Esophagus (tissue), 2 donors: ENCODE results near the gene HECTD4. TPM values are rescaled to one million over a fixed set of nuclear protein-coding genes. Genes with fewer than 3 reads are reported as not detected.
"Not testable (repeated sequence)": the region's sequence is repeated elsewhere in the genome, so short reads cannot be mapped to it uniquely, and the experiment has no call there.

Experiments
- H3K27ac ChIP-seq, 2 donors: one replicate each; pipeline ENCODE4 v1.5.1; 2013; ENCODE audit warnings: low read depth in 2 of 2, mild to moderate bottlenecking in 2 of 2, inconsistent platforms in 1 of 2, low read length in 1 of 2, moderate library complexity in 1 of 2
- H3K27me3 ChIP-seq, 2 donors: one replicate each; pipeline ENCODE4 v1.6.1; 2013; ENCODE audit warnings: low read length in 2 of 2, control low read depth in 1 of 2, mild to moderate bottlenecking in 1 of 2; ENCODE audit not compliant: insufficient read depth in 2 of 2, control insufficient read depth in 1 of 2
- H3K36me3 ChIP-seq, 2 donors: one replicate each; pipeline ENCODE4 v1.6.1; 2013; ENCODE audit warnings: low read length in 1 of 2; ENCODE audit not compliant: control insufficient read depth in 2 of 2, insufficient read depth in 2 of 2
- H3K4me1 ChIP-seq, 2 donors: one replicate each; pipeline ENCODE4 v1.6.1; 2013; ENCODE audit warnings: low read length in 1 of 2; ENCODE audit not compliant: control insufficient read depth in 2 of 2, insufficient read depth in 2 of 2
- H3K4me3 ChIP-seq, 2 donors: one replicate each; pipeline ENCODE4 v1.5.1; 2013; ENCODE audit warnings: low read length in 2 of 2, mild to moderate bottlenecking in 2 of 2, low read depth in 1 of 2, moderate library complexity in 1 of 2
- H3K9me3 ChIP-seq, 2 donors: one replicate each; pipeline ENCODE4 v1.6.1; 2013; ENCODE audit warnings: mild to moderate bottlenecking in 2 of 2, low read depth in 1 of 2, low read length in 1 of 2, moderate library complexity in 1 of 2; ENCODE audit not compliant: control insufficient read depth in 2 of 2, insufficient read depth in 1 of 2
- WGBS, 2 donors: extraction: QIAGEN DNeasy Blood & Tissue Kit; methylation state at CpG; one replicate each; pipeline ENCODE4 v1.1.7; 2013; 5-methylcytosine and 5-hydroxymethylcytosine counted together
- polyA plus RNA-seq, 2 donors: library from polyadenylated mRNA; stranded (reverse); fragments of 200-250 nt; gene quantifications; one replicate each; pipeline ENCODE4 v1.2.3, GENCODE V29; 2013
- donor health status: healthy with polysubstance abuse.
- donor health status: Bipolar disorder and iron deficiency.

Gene HECTD4
- polyA plus RNA-seq, 2 donors = 10.7 to 29.0 TPM

- H3K27me3 ChIP-seq = no peaks in the 10 kb centered on the region
- no peaks in the 10 kb centered on the region for H3K4me1 ChIP-seq
- H3K36me3 ChIP-seq = peaks cover 16 to 29% of the 10 kb centered on the region in 2 donors
- H3K9me3 ChIP-seq = no peaks in the 10 kb centered on the region
- H3K4me3 ChIP-seq = no peak overlapping the region
- no peak overlapping the region for H3K27ac ChIP-seq
- WGBS, 2 donors = 92 to 94% methylated on average over 7 of the region's 7 CpGs
Observed at GRCh38 chr12:112236786-112237185, 145.4 kb downstream of the HECTD4 start.

GRCh38 chr12:112236386-112236785 is 145.8 kb downstream of the HECTD4 start:
- no peak overlapping the region for H3K27ac ChIP-seq
- H3K4me1 ChIP-seq = no peaks in the 10 kb centered on the region
- H3K36me3 ChIP-seq = peaks cover 16 to 31% of the 10 kb centered on the region in 2 donors
- H3K4me3 ChIP-seq = no peak overlapping the region
- 57 to 68% methylated on average over 1 of the region's 1 CpG for WGBS, 2 donors
- H3K27me3 ChIP-seq = no peaks in the 10 kb centered on the region
- H3K9me3 ChIP-seq = no peaks in the 10 kb centered on the region

- H3K36me3 ChIP-seq = peaks cover 26 to 36% of the 10 kb centered on the region in 2 donors
- no peaks in the 10 kb centered on the region for H3K4me1 ChIP-seq
- WGBS, 2 donors = 93 to 96% methylated on average over 2 of the region's 2 CpGs
Observed at GRCh38 chr12:112234303-112234702, 147.9 kb downstream of the HECTD4 start.

GRCh38 chr12:112233242-112233641 is 149.0 kb downstream of the HECTD4 start:
- no peak overlapping the region for H3K4me3 ChIP-seq
- no peaks in the 10 kb centered on the region for H3K9me3 ChIP-seq
- no peaks in the 10 kb centered on the region for H3K27me3 ChIP-seq
- no peaks in the 10 kb centered on the region for H3K4me1 ChIP-seq
- H3K36me3 ChIP-seq = peaks cover 22 to 36% of the 10 kb centered on the region in 2 donors
- H3K27ac ChIP-seq = no peak overlapping the region
- 95 to 97% methylated on average over 4 of the region's 4 CpGs for WGBS, 2 donors

More at GRCh38 chr12:112234303-112234702, 147.9 kb downstream of the HECTD4 start:
- no peaks in the 10 kb centered on the region for H3K27me3 ChIP-seq
- H3K4me3 ChIP-seq = no peak overlapping the region
- no peaks in the 10 kb centered on the region for H3K9me3 ChIP-seq
- no peak overlapping the region for H3K27ac ChIP-seq

- H3K4me1 ChIP-seq = no peaks in the 10 kb centered on the region
- H3K9me3 ChIP-seq = no peaks in the 10 kb centered on the region
- 86% methylated on average over 4 of the region's 4 CpGs for WGBS, 2 donors
- H3K27me3 ChIP-seq = no peaks in the 10 kb centered on the region
- peaks cover 17 to 31% of the 10 kb centered on the region in 2 donors for H3K36me3 ChIP-seq
- H3K4me3 ChIP-seq = no peak overlapping the region
- no peak overlapping the region for H3K27ac ChIP-seq
Observed at GRCh38 chr12:112230136-112230535, 152.1 kb downstream of the HECTD4 start.

- H3K36me3 ChIP-seq = peaks cover 19 to 22% of the 10 kb centered on the region in 2 donors
- 84 to 88% methylated on average over 3 of the region's 3 CpGs for WGBS, 2 donors
- H3K27me3 ChIP-seq = no peaks in the 10 kb centered on the region
- H3K9me3 ChIP-seq = no peaks in the 10 kb centered on the region
- H3K4me3 ChIP-seq = no peak overlapping the region
- H3K4me1 ChIP-seq = no peaks in the 10 kb centered on the region
- no peak overlapping the region for H3K27ac ChIP-seq
Observed at GRCh38 chr12:112226768-112227167, 155.5 kb downstream of the HECTD4 start.

- not testable (repeated sequence) for H3K27ac ChIP-seq, H3K4me1 ChIP-seq, H3K4me3 ChIP-seq, H3K27me3 ChIP-seq, H3K9me3 ChIP-seq
- peaks cover 7 to 13% of the 10 kb centered on the region in 2 donors for H3K36me3 ChIP-seq
- whole genome bisulfite sequencing, 2 donors = 89% methylated on average over 7 of the region's 7 CpGs
Observed at GRCh38 chr12:112220628-112221027, 161.6 kb downstream of the HECTD4 start.

- Histone ChIP-seq H3K4me3 (no peak overlapping the region), H3K4me1 (no peaks in the 10 kb centered on the region), H3K27ac (no peak overlapping the region), H3K36me3 (peaks cover 7 to 15% of the 10 kb centered on the region in 2 donors), H3K9me3 (no peaks in the 10 kb centered on the region), H3K27me3 (no peaks in the 10 kb centered on the region)
- 79 to 87% methylated on average over 11 of the region's 11 CpGs for WGBS, 2 donors
Observed at GRCh38 chr12:112219195-112219594, 163.0 kb downstream of the HECTD4 start.

GRCh38 chr12:112218150-112218549 is 164.1 kb downstream of the HECTD4 start:
- no peaks in the 10 kb centered on the region for H3K27me3 ChIP-seq
- no peak overlapping the region for H3K27ac ChIP-seq
- H3K4me3 ChIP-seq = no peak overlapping the region
- 81 to 93% methylated on average over 3 of the region's 3 CpGs for WGBS, 2 donors
- H3K36me3 ChIP-seq = peaks cover 7 to 16% of the 10 kb centered on the region in 2 donors
- no peaks in the 10 kb centered on the region for H3K4me1 ChIP-seq
- no peaks in the 10 kb centered on the region for H3K9me3 ChIP-seq

GRCh38 chr12:112217647-112218046 is 164.6 kb downstream of the HECTD4 start:
- Histone ChIP-seq H3K4me3 (no peak overlapping the region), H3K27me3 (no peaks in the 10 kb centered on the region), H3K36me3 (peaks cover 3 to 16% of the 10 kb centered on the region in 2 donors), H3K4me1 (no peaks in the 10 kb centered on the region), H3K9me3 (no peaks in the 10 kb centered on the region), H3K27ac (no peak overlapping the region)
